ENCODE measurements around the gene SPSB1.
A peak's percentile ranks its signal among the peaks of the same experiment; 100 is the strongest.

The SPSB1 gene

DNA sequence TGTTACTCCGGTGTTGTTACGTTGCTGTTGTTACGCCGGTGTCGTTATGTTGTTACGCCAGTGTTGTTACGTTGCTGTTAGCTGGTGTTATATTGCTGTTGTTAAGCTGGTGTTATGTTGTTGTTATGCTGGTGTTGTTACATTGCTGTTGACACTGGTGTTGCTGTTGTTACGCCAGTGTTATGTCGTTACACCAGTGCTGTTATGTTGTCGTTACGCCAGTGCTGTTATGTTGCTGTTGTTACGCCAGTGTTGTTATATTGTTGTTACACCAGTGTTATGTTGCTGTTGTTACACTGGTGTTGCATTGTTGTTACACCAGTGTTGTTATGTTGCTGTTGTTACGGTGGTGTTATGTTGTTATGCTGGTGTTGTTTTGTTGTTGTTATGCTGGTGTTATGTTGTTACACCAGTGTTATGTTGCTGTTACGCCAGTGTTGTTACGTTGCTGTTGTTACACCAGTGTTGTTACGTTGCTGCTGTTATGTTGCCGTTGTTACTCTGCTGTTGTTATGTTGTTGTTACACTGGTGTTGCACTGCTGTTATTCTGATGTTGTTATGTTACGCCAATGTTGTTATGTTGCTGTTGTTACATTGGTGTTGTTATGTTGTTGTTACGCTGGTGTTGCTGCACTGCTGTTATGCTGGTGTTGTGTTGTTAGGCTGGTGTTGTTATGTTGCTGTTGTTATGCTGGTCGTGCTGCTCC, 32.5 kb upstream of the SPSB1 start:
- no peak for DNase-seq (ENCODE audit: low spot score)

DNA sequence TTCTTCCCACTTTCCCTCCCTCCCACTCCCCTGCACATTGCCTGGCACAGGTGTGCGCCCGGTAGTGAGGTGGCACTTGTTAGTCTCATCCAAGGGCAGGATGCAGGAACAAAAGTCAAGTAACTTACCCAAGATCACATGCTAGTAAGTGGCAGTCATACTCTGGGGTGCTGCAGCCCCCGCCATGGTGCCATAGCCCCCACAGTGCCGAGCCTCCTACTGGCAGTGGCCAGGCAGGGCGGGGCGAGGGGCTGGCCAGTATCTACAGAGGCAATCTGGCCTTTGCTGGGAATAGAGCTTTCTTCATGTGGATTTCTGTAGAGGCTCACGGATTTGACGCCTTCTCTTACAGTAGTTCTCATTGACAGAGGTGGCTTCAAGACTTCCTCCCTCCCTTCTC, 31.2 kb upstream of the SPSB1 start:
- no peak for DNase-seq (ENCODE audit: low spot score)

DNA sequence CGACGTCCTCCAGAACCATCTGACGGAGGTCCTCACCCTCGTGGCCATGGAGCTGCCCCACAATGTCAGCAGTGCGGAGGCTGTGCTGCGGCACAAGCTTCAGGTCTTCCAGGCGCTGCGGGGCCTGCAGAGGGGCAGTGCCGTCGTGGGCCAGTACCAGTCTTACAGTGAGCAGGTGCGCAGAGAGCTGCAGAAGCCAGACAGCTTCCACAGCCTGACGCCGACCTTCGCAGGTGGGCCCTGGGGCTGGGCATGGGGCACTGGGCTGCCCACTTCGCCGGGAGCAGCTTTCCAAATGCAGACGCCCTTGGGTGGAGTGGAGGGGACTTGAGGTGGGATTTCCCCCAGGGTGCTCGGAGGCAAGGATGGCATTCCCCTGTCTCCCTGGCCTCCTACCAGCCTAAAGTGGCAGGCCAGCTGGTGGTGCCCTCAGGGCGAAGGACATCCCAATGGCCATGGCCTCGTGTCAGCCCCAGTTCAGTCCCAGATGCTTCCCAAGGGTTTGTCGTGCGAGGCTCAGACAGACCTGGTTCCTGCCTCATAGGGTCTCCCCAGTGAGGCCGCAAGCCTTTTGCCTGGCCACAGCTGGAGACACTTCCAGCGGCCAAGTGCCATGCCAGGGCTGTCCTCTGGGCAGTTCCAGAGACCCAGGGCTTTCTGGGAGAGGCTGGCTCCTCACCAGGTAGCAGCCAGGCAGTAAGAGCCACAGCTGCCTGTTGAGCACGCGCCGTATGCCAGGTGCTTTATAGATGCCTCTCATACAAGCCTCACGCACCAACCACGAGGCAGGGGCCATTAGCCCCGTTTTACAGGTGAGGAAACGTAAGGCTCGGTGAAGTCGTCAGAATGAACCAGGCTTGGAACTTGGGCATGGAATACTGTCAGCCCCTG, 30.4 kb upstream of the SPSB1 start:
- DNase-seq (ENCODE audit: low spot score): no peak

DNA sequence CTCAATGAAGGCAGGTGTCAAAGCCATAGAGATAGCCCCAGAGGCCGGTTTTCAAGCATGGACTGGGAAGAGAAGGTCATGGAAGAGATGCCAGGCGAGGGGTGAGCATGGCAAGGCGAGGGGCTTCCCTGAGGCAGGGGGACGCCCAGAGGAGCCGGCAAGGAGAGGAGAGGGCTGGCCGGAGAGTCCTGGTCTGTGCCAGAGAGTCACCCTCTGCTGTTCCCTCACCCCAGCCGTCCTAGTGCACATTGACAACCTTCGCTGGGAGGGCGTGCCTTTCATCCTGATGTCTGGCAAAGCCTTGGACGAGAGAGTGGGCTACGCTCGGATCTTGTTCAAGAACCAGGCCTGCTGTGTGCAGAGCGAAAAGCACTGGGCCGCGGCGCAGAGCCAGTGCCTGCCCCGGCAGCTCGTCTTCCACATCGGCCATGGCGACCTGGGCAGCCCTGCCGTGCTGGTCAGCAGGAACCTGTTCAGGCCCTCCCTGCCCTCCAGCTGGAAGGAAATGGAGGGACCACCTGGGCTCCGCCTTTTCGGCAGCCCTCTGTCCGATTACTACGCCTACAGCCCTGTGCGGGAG, 29.3 kb upstream of the SPSB1 start:
- no peak for DNase-seq (ENCODE audit: low spot score)

DNA sequence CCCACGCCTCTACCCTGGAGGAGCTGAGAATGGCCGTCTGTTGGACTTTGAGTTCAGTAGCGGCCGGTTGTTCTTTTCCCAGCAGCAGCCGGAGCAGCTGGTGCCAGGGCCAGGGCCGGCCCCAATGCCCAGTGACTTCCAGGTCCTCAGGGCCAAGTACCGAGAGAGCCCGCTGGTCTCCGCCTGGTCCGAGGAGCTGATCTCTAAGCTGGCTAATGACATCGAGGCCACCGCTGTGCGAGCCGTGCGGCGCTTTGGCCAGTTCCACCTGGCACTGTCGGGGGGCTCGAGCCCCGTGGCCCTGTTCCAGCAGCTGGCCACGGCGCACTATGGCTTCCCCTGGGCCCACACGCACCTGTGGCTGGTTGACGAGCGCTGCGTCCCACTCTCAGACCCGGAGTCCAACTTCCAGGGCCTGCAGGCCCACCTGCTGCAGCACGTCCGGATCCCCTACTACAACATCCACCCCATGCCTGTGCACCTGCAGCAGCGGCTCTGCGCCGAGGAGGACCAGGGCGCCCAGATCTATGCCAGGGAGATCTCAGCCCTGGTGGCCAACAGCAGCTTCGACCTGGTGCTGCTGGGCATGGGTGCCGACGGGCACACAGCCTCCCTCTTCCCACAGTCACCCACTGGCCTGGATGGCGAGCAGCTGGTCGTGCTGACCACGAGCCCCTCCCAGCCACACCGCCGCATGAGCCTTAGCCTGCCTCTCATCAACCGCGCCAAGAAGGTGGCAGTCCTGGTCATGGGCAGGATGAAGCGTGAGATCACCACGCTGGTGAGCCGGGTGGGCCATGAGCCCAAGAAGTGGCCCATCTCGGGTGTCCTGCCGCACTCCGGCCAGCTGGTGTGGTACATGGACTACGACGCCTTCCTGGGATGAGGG, 28.5 kb upstream of the SPSB1 start:
- no peak for DNase-seq (ENCODE audit: low spot score)

DNA sequence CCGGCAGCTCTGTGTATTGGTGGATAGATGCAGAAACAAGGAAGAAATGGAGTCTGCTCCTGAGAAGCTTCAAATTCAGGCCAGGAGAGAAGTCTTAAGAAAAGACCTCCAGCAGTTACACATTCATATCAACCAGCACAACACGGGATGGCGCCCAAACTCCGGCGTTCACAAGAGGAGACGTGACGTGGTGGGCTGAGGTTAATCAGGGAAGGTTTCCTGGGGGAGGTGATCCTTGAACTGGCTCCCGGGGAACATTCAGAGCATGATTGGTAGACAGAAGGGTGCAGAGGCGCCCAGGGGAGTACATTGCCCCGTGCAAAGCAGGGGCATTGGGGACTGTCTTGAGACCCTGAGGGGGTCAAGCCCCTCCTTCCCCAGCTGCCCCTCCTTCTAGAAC, 27.7 kb upstream of the SPSB1 start:
- DNase-seq (ENCODE audit: low spot score): no peak

DNA sequence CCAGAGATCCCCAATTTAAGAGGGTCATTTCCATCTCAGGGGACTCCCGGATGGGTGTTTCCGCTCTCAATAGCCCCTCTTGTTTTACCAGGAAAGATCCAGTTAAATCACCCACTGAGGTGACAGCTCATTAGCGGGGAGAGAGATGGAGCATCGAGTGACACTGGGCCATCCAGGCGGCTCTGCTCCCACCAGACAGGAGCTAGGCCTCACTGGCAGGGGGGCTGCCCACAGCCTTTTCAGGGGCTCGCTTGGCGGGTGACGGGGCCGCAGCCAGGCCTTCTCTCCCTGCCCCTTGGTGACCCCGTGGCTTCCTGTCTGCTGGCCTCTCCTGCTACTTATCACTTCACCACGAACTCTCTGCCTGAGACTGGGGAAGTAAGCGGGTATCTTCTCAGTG, 26.7 kb upstream of the SPSB1 start:
- no peak for DNase-seq (ENCODE audit: low spot score)

DNA sequence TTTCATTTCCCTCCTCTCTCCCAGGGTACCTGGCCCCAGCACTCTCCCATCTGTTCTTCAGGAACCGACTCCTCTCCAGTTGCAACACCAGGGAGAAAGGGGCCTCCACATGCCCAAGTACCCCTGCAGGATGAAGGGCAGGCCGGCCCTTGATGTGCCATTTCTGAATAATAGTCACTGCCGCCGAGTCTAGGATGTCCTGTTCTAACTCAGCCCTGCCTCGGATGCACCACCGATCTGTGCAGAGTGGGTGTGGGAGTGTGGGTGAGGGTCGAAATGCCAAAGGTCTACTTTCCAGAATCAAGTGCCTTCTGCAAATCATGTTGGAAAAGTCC, 25.4 kb upstream of the SPSB1 start:
- no peak for DNase-seq (ENCODE audit: low spot score)

DNA sequence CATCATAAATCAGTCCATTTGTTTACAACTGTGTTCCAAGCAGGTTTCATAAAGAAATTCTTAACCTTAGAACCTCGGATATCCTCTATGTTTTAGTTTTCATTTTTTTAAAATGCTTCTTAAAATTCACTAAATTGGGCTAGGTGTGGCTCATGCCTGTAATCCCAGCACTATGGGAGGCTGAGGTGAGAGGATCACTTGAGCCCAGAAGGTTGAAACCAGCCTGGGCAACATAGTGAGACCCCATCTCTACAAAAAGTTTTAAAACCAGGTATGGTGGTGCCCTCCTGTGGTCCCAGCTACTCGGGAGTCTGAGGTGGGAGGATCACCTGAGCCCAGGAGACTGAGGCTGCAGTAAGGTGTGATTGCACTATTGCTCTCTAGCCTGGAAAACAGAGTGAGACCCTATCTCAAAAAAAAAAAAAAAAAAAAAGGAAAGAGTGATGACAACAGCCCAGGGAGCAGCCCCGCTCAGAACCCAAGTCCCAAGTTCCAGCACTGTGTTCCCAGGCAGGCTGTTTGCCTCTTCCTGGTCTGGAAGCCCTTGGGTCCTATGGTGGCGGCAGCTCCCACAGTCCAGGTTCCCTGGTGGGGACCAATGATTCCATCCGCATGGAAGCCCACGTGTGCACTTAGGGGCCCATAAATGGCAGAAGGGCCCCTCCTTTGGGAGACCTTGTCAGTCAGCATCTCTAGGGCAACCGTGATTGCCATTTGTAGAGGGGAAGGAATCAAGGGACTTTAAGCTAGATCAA, 24.7 kb upstream of the SPSB1 start:
- no peak for DNase-seq (ENCODE audit: low spot score)

DNA sequence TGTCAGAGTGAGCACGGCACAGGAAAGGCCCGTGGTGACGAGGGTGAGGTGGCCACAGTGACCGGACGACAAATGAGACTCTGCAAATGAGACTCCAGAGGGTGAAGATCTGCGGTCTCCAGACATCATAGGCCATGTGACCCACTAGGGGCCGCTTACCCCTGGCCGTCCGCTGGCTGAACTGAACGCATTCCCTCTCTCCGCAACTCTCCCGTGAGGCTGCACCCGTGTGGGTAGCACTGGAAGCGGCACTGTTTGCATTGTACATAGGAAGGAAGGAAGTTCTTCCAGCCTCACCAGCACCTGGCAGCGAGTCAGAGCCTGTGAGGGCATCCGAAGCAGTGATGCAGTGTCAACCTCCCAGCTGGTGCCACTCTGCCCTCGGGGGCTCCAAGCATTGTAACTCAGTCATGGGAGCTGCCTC, 23.6 kb upstream of the SPSB1 start:
- no peak for DNase-seq (ENCODE audit: low spot score)

DNA sequence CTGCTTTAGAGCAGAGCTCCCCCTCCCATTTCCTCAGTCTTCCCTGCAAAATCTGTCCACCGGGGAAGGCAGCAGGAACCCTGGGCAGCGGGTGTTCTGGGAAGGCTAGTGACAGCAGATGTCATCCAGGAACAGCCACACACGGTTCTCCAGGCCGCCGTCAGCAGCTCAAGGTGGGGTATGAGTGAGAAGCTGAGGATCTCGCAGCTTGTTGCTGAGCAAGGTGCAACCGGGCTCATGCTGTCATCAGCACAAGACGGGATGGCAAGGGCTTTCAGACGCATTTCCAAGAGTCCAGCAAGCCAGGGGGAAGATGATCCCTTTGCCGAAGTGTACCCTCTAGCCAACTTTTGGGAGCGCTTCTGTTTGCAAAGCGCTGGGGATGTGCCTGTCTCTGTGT, 23.0 kb upstream of the SPSB1 start:
- no peak for DNase-seq (ENCODE audit: low spot score)

DNA sequence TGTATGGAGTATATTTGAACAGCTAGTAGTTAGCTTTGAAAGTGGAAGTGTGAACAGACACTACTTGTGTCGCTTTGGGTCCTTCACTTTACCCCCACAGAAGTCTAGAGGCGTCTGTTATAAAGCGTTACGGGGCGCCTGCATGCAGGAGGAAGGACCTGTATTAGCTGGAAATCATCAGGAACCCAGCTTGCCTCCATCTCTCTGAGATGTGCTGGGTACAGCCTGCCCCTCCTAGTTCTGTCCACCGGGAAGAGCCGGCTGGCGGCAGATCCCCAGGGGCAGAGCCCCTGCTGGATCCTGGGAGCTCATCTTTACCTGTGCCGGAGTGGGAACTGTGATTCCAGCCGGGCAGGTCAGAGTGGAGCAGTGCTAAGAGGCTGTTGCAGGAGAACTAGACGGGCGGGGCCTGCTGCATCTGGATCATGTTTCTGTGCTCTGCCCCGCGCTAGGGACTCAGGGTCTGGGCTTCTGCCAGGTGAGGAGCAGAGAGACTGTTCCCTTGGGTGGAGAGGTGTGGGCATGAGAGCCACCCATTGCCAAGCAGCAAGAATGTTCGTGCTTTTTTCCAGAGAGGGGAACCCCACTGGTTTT, 22.3 kb upstream of the SPSB1 start:
- DNase-seq (ENCODE audit: low spot score): no peak

DNA sequence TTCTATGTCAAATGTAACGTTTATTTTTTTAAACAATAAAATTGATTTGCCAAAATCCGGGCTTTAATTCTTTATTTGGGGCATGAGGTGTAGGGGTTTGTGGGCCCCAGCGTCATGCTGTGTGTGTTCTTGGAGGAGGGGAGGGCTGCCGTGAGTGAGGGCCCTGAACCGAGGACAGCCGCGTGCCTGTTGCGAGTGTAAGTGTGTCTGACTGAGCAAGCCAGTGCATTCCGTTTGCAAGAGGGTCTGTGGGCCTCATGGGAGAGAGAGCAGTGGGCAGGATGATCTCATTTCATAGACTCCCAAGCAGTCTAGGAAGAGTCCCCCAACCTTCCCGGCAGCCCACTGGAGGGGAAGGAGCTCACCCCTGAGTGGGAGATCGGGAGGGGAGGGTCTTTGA, 21.4 kb upstream of the SPSB1 start:
- no peak for DNase-seq (ENCODE audit: low spot score)

DNA sequence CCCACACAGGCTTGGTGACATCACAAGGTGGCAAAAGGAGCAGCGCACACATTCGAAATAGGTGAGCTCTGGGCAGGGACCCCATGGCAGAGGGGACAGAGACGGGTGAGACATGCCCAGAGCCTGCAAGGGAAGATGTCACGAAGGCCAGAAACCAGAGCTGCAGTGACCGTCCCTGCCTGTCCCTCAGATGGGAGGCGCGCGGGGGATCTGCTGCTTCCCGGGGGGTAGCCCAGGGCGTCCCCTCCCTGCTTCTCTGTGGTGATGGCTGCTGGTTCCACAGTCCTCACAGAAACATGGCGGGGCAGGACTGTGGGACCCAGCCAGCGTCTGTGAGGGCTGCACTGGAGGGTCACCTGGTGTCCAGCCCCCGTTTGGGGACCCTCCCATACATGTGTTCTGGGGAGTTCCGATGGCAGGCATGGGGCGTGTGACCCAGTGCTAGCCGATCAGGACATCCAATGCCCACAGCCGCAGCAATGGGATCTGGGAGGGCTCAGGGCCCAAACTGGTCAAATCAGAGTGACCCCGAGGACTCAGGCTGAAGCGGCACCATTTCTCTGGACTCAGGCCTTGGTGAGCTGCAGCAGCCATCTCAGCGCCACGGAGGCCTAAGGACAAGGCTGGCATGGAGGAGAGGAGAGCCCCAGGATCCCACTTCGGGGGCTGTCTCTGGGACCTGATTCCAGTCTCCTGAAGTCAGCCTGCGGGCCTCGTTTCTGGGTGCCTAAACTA, 20.7 kb upstream of the SPSB1 start:
- DNase-seq (ENCODE audit: low spot score): no peak

DNA sequence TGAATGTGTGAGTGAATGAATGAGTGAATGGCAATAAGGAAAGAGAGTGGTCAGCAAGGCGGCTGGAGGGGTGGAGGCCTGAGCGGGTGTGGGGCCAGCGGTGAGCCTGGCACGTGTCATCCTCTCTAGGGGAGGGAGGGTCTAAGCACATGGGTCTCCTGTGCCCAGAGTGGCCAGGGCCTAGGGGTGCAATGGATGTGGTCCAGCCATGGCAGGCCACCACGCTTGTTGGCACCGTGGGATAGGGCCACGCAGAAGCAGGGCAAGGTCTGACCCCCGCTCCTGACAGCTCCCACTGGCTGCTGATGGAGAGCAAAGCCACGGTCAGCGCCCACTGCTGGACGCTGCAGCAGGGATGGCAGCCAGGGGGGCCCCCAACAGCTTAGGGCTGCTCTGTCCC, 19.5 kb upstream of the SPSB1 start:
- DNase-seq (ENCODE audit: low spot score): no peak

DNA sequence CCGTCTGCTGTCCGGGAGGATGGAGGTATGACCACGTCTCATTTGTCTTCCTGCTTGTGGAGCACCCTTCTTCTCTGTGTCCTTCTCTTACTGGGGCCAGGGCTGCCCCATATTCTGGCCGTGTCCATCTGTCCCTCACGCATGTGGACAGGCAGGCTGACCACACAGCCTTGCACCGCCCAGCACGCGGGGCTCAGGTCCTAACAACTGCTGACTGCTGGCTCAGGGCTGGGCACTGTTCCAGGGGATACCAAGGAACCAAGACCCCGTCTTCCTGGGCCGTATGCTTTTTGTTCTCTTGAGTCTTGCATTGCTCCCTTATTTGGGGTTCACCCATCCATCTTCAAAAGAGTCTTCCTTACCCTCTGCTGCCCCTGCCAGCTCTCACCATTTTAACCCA, 17.5 kb upstream of the SPSB1 start:
- no peak for DNase-seq (ENCODE audit: low spot score)

DNA sequence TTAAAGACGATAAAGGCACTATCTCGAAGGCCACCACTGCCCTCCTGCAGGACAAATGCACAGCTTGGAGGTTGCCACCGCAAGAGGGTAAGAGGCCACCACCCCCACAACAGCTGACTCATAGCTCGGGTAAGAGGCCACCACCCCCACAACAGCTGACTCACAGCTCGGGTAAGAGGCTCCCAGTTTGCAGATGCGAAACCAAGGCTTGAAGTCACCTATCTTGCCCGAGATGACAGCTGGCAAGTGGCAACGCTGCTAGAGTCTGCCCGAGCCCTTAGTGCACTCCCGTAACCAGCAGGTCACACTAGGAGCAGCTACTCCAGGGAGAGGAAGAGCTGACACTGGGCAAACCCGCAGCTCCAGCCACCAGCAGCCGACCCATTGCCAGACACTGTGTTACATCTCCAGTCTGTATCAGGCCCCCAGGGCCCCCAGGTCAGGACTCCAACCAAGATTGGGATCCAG, 17.1 kb upstream of the SPSB1 start:
- DNase-seq (ENCODE audit: low spot score): peak; percentile 65

DNA sequence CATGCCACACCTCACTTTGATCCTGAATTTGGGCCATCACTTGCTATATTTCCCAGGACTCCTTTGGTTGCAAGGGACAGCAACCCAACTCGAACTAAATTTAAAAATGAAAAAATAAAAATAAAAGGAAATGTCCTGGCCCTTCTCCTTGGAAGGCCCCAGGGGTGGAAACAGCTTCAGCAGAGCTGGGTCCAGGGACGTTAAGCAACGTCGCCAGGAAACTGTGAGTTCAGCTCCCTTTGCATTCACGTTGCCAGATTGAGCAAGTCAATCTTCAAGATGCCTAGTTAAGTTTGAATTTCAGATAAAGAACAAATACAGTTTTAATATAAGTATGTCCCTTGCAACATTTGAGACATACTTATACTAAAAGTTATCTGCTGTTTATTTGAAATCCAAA, 14.6 kb upstream of the SPSB1 start:
- DNase-seq (ENCODE audit: low spot score): no peak

DNA sequence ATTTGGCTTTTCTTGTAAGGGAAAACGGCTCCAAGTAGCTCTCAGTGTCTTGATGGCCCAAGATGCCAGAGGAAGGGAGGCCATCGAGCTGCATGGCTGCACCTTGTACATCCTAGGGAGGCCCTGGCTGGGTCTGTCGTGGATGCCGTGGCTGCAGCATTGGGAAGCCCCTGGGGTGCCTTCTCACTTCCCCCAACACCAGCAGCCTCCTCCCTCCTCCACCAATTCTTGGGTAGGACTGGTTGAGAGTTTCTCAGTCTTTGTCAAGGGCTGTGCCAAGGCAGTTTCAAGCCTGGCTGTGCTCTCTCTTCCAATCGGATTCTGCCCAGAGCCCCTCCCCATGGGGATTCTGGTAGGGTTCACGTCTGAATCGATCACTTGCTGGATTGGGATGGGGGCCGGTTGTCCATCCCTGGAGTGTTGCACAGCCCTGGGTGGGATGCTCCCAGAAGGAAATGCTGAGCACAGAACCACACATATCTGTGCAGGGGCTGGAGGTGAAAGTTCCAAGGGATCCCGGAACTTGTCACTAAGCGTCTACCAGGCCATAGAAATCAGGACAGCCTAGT, 14.0 kb upstream of the SPSB1 start:
- no peak for DNase-seq (ENCODE audit: low spot score)
